ENCODE data around the gene OVOL1.

- TF ChIP-seq POLR2A (IDR thresholded peaks at IDR 0.05) (no peak), POLR2AphosphoS5 (IDR thresholded peaks at IDR 0.05) (no peak)
Measured at GRCh38 chr11:65842144-65842543, 55.3 kb downstream of the OVOL1 start.

Data from gastroesophageal sphincter (tissue), 2 donors.